ENCODE results near the gene TIMM44.

GRCh38 chr19:7925171-7925851 is 18.2 kb downstream of the TIMM44 start:
- TF ChIP-seq CTCF (IDR thresholded peaks at IDR 0.05) (peak; percentile 59 to 81 (median 75)), POLR2AphosphoS5 (IDR thresholded peaks at IDR 0.05) (no peak)
